Measurements from ENCODE around the gene CLIC3. TPM values are rescaled to one million over a fixed set of nuclear protein-coding genes. Genes with fewer than 3 reads are reported as not detected.

Gene CLIC3
- total RNA-seq, 2 donors from 2014 or later = 1.4 to 8.7 TPM

- Histone ChIP-seq H3K27ac (no peak overlapping the region), H3K4me3 (no peak overlapping the region), H3K36me3 (peaks cover 15% of the 10 kb centered on the region), H3K4me1 (ENCODE audit: control insufficient read depth in 1 of 2, low read depth in 2 of 2) (no peaks in the 10 kb centered on the region), H3K9me3 (no peaks in the 10 kb centered on the region), H3K27me3 (replicated peaks; ENCODE audit: insufficient read depth) (no peaks in the 10 kb centered on the region)
- DNase-seq (ENCODE audit: low spot score) (no peak), ATAC-seq (ENCODE audit: insufficient number of reproducible peaks, low FRiP score, low read depth) (no peak)
- no peak for TF ChIP-seq CTCF (IDR thresholded peaks at IDR 0.05)
These were observed 22.6 kb upstream of the CLIC3 start for GRCh38 chr9:137018761-137019559.

GRCh38 chr9:137017791-137018497, 21.6 kb upstream of the CLIC3 start:
- TF ChIP-seq CTCF (IDR thresholded peaks at IDR 0.05) = no peak
- Histone ChIP-seq H3K27me3 (replicated peaks; ENCODE audit: insufficient read depth) (no peaks in the 10 kb centered on the region), H3K36me3 (peaks cover 15% of the 10 kb centered on the region), H3K4me1 (ENCODE audit: control insufficient read depth in 1 of 2, low read depth in 2 of 2) (no peaks in the 10 kb centered on the region), H3K27ac (no peak overlapping the region), H3K4me3 (no peak overlapping the region), H3K9me3 (no peaks in the 10 kb centered on the region)
- DNase-seq (ENCODE audit: low spot score) = no peak
- ATAC-seq (ENCODE audit: insufficient number of reproducible peaks, low FRiP score, low read depth) = no peak

DNA sequence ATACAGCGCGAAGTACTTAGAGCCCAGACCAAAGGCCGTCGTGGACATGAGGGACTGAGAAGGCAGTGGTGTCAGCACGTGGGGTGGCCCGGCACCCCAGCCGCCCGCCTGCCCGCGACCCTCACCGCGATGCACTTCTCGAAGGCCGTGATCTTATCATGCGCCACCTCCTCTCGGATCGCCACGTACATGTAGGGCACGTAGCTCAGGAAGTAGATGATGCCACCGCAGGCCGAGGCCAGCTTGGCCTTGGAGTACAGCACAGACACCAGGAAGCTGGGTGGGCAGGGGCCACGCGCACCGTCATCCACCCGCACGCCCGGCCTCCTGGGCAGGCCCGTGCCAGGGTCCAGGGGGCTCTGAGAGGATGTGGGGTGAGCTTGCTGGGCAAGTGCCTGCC, 20.7 kb upstream of the CLIC3 start:
- Histone ChIP-seq H3K36me3 (peaks cover 21% of the 10 kb centered on the region), H3K27ac (no peak overlapping the region), H3K4me1 (ENCODE audit: control insufficient read depth in 1 of 2, low read depth in 2 of 2) (no peaks in the 10 kb centered on the region), H3K4me3 (no peak overlapping the region), H3K9me3 (no peaks in the 10 kb centered on the region), H3K27me3 (replicated peaks; ENCODE audit: insufficient read depth) (no peaks in the 10 kb centered on the region)
- no peak for TF ChIP-seq CTCF (IDR thresholded peaks at IDR 0.05)
- DNase-seq (ENCODE audit: low spot score) (no peak), ATAC-seq (ENCODE audit: insufficient number of reproducible peaks, low FRiP score, low read depth) (no peak)

GRCh38 chr9:137016436-137016835, 20.1 kb upstream of the CLIC3 start:
- H3K4me1 ChIP-seq (ENCODE audit: control insufficient read depth in 1 of 2, low read depth in 2 of 2) = no peaks in the 10 kb centered on the region
- no peak overlapping the region for H3K4me3 ChIP-seq
- H3K9me3 ChIP-seq = no peaks in the 10 kb centered on the region
- no peak overlapping the region for H3K27ac ChIP-seq
- TF ChIP-seq CTCF (IDR thresholded peaks at IDR 0.05) = no peak
- DNase-seq (ENCODE audit: low spot score) (no peak), ATAC-seq (ENCODE audit: insufficient number of reproducible peaks, low FRiP score, low read depth) (no peak)
- no peaks in the 10 kb centered on the region for H3K27me3 ChIP-seq (replicated peaks; ENCODE audit: insufficient read depth)
- peaks cover 22% of the 10 kb centered on the region for H3K36me3 ChIP-seq

- no peak for TF ChIP-seq CTCF (IDR thresholded peaks at IDR 0.05)
- Histone ChIP-seq H3K36me3 (peaks cover 26% of the 10 kb centered on the region), H3K9me3 (no peaks in the 10 kb centered on the region), H3K4me3 (no peak overlapping the region), H3K4me1 (ENCODE audit: control insufficient read depth in 1 of 2, low read depth in 2 of 2) (no peaks in the 10 kb centered on the region), H3K27ac (no peak overlapping the region), H3K27me3 (replicated peaks; ENCODE audit: insufficient read depth) (no peaks in the 10 kb centered on the region)
- ATAC-seq (ENCODE audit: insufficient number of reproducible peaks, low FRiP score, low read depth) (no peak), DNase-seq (ENCODE audit: low spot score) (no peak)
These were observed 19.6 kb upstream of the CLIC3 start for GRCh38 chr9:137015976-137016375.
